ENCODE measurements around the gene GRIN2C.
A peak's percentile ranks its signal among the peaks of the same experiment; 100 is the strongest.
"Not testable (repeated sequence)": the region's sequence is repeated elsewhere in the genome, so short reads cannot be mapped to it uniquely, and the experiment has no call there.

GRIN2C gene

DNA sequence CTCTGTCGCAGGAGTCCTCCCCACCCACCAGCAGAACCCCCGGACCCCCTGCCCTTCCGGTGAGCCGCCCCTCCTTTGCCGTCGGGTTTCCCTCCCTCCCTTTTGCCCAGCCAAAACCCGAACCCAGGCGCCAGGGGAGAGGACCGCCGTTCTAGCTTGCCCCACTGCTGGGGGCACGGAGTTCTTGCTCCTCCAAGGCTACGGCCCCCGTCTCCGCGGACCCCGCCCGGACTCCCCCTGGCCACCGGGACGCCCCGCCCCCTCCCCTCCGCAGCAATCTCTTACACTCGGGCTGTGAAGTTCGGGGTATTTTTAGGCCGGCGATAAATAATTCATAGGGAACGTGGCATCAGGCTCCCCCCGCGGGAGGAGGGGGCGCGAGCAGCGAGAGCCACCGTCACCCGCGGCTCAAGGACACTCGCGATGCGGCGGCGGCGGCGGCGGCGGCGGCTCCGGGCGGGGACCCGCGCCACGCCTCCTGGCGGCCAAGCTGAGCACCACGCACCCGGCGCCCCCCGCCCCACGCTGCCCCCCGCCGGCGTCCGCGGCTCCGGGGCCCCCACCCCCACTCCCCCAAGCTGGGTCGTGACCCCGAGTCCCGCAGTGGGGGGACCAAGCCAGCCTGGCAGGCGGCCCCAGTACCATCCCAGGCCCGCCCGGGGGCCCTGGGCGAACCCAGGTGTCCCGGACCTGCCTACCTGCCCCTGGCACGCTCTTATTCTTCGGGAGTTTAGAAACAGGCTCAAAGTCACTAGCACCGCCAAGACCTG, at the start of gene GRIN2C:
Gene GRIN2C, minus strand, starts transcription at position 427 of the 770 bp plus-strand sequence. CDS start 4,793 bp downstream, outside the sequence.
- no peak for ATAC-seq

DNA sequence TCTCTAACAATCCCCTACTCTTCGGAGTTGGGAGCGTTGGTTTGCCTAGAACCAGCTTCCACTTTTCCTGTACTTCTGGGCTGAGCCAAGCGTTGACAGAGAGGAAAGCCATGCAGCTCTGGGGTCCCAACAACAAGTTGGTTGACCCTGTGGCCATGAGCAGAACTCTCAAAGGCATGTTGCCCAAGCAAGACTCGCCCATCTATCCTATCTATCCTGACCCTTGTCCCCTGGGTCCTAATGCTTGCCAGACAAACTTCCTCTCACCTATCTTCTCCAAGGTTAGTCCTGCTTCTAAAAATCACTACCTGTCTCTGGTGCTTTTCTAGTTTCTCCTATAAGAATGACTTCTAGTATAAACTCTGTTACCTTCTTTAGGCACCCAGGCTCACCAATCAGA, 49.4 kb upstream of the GRIN2C start:
- DNase-seq, ATAC-seq: not testable (repeated sequence)

More for the DNA sequence above, at the start of gene GRIN2C:
- peak; percentile 42 for DNase-seq

DNA sequence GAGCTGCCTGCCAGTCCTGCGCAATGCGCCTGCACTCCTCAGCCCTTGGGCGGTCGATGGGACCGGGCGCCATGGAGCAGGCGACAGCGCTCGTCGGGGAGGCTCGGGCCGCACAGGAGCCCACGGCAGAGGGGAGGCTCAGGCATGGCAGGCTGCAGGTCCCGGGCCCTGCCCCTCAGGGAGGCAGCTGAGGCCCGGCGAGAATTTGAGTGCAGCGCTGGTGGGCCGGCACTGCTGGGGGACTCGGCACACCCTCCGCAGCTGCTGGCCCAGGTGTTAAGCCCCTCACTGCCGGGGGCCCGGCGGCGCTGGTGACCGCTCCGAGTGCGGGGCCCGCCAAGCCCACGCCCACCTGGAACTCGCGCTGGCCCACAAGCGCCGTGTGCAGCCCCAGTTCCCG, 47.3 kb upstream of the GRIN2C start:
- ATAC-seq (no peak), DNase-seq (no peak)

DNA sequence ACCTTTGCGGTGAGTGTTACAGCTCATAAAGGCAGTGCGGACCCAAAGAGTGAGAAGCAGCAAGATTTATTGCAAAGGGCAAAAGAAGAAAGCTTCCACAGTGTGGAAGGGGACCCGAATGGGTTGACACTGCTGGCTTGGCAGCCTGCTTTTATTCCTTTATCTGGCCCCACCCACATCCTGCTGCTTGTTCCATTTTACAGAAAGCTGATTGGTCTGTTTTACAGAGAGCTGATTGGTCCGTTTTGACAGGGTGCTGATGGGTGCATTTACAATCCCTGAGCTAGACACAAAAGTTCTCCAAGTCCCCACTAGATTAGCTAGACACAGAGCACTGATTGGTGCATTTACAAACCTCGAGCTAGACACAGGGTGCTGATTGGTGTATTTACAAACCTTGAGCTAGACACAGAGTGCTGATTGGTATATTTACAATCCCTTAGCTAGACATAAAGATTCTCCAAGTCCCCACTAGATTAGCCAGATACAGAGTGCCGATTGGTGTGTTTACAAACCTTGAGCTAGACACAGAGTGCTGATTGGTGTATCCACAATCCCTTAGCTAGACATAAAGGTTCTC, 46.6 kb upstream of the GRIN2C start:
- DNase-seq, result not testable (repeated sequence)

DNA sequence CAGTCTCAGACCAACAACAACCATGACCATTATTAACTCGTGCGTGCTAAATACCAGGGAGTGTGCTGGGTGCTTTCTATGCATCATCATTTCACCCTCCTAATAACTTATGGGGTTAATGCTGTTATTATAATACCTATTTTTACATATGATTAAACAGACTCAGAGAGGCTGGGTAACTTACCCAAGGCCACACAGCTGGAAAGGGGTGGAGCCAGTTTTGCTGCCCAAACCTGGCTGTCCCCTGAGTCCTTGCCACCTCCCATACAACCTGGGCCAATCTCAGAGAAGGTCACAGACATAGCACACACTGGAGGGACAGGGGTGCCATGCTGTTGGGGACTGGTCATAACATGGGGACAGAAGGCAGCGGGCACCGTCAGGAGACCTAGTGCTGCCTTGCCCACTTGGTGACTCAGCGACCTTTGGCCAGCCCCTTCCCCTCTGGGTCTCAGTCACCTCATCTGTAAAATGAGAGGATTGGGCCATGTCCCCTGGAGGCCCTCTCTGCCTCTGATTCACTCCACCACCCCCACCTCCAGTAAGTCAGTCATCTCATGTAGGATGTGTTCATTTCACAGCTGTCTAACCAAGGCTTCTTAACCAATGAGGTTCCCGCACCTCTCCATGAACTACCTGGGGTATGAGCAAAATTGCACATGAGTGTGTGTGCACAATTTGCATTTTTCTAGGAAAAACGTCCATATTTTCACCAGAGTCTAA, 45.2 kb upstream of the GRIN2C start:
- ATAC-seq (no peak), DNase-seq (no peak)

More for the DNA sequence above, 46.6 kb upstream of the GRIN2C start:
- not testable (repeated sequence) for ATAC-seq

GRCh38 chr17:74903671-74904070, 44.0 kb upstream of the GRIN2C start:
- DNase-seq, result no peak
- no peak for ATAC-seq

DNA sequence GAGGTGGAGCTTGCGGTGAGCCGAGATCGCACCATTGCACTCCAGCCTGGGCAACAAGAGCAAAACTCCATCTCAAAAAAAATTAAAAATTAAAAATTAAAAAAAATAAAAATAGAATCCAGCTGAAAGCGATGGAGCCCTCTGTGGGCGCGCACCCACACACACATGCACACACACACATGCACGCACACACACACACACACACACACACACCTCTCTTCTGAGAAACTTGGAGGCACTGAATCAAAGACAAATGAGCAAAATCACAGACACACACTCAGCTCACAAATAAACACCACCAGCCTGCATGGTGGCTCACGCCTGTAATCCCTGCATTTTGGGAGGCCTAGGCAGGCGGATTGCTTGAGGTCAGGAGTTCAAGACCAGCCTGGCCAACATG, 43.3 kb upstream of the GRIN2C start:
- ATAC-seq (no peak), DNase-seq (no peak)

DNA sequence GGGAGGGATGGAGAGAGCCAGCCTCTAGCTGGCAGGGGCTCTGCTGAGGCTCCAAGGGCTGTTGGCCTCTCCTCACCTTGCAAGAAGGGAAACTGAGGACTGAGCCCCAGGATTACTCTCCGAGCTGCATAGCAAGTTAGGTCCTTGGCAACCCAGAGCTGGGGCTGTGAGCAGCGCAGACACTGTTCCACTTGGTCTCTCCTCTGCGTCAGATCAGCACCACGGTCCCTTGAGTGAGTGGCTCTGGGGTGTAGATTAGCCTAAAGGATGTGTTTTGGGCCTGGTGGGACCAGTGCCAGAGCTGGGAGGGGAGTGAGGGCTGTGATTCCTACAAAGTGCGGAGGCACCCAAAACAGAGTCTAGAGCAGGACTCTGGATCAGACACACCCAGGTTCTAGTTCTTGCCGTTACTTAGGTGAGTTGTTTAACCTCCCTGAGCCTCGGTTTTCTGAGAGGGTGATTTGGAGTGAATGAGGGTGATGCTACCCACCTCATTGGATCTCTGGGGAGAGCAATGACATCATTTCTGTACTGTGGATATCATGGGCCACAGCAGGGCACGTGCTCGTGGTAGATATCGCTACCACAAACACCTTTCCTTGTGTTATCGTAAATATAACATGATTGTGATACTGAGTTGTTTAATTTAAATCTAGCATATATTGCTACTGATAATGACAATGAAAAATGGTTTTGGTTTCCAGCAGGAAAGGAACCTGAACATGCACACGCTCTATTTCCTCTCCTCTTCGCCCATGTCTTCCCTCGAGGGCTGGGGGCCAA, 41.9 kb upstream of the GRIN2C start:
- ATAC-seq (no peak), DNase-seq (no peak)

DNA sequence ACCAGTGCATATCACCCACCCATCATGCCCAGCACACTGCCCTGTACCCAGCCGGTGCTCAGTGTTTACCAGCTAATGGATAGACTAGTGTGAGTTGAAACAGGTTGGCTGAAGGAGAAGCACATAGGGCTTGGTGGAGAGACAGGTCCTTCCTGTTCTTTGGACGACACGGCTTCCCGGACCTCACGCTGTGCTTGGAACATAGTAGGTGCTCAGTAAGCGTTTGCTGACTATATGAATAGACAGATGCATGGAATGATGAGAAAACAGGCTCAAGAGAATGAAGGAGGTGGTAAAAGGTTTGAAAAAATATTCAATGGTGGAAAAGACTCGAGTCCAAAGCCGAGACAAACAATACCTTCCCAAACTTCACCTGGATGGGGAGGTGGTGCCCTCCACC, 40.5 kb upstream of the GRIN2C start:
- ATAC-seq, result no peak
- no peak for DNase-seq

GRCh38 chr17:74898376-74898946, 38.8 kb upstream of the GRIN2C start:
- ATAC-seq (no peak), DNase-seq (no peak)

GRCh38 chr17:74893936-74894671, 34.4 kb upstream of the GRIN2C start:
- no peak for ATAC-seq
- DNase-seq, result no peak

DNA sequence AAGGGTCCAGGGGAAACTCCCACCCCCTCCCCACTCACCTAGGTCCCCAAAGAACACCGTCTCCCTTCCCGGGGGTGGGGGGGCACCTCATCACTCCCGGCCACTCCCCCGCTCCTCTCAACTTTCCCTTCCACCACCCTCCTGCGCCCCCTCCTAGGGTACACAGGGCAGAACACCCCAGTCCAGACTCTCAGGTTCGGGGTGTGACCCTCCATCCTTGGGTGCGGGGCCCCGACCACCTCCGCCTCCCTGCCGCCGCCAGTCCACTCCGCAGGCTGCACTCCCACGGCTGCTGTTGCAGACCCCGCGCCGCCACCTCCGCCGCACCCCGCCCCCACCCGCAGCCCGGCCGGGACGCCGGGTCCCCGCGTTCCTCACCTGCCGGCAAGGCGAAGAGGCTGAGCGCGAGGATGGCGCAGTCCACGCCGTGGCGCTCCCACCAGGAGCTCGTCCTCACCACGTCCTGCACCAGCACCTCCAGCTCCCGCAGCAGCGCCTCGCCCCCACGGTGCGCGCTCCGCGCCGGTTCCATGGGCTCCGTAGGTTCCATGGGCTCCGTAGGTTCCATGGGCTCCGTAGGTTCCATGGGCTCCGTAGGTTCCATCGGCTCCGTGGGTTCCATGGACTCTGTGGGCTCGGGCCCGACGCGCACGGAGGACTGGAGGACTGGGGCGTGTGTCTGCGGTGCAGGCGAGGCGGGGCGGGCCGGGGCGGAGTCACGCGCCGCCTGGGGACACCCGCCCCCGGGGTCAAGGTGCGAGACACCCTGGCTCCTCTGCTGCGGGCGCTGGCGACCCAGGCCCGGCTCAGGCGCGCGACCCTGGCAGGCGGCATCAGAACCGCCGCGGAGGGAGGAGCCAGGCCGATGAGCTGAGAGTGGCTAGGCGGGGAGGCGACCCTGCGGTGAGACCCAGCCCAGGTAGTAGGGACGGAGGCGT, 33.6 kb upstream of the GRIN2C start, which contains the start of gene FADS6:
Gene FADS6, minus strand, starts transcription at position 660 of the 938 bp plus-strand sequence. Its CDS starts 38 bp downstream, at position 622.
- no peak for DNase-seq
- no peak for ATAC-seq

DNA sequence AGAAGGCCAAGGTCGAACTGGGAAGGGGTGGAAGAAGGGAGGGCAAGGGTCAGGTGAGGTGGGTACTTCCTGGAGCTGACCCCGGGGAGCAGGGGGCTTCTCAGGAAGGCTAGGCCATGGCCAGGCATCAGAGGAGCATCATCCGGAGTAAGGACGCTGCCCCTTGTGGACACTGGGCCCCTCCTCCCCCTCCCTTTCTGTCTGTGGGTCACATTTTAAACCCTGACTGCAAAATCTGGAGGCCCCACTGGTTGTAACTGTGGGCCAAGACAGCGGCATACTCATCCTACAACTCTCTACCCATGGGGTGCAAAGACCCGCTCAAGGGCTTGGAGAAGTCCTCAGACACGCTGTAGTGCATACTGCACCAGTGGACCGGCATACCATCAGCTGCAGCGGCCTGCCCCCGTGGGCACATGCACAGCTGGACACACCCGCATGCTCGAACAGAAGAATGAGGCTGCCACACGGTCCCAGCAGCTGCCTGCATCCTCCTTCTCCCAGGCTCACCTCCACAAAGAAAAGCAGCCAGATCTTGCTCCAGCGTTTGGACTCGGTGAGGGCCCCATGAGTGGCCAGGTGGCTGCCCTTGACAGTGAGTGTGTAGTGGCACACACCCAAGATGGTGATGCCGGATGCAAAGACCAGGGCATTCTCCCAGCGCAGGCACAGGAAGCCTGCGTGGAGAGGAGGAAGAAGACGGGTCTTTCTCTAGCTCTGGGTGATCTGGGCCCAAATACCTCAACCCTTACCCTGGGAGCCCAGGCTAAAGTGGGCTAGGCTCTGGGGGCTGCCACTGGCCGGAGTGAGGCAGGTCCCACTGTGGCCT, 32.5 kb upstream of the GRIN2C start:
- peak; percentile 6 for ATAC-seq
- no peak for DNase-seq

DNA sequence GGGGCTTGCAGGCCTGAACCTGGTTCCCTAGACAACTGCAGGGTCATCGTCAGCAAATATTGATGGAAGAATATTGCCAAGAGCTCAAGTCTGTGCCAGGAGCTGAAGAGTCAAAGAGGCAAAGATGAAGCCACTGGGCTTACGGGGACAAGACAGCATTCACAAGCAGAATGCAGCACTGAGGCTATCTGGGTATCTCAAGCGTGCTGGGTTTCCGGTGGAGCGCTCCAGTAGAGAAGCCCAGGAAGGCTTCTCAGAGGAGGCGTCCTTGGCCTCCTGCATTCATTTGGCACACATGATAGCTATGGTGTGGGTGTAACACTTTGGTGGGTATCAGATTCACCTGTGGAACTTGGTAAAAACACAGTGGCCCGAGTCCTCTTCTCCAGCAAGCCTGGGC, 30.9 kb upstream of the GRIN2C start:
- DNase-seq, result no peak
- ATAC-seq, result no peak

- ATAC-seq (no peak), DNase-seq (no peak)
Measured at GRCh38 chr17:74888469-74888868, 28.8 kb upstream of the GRIN2C start.

- no peak for DNase-seq
- ATAC-seq, result no peak
Measured at GRCh38 chr17:74883241-74883745, 23.6 kb upstream of the GRIN2C start.

DNA sequence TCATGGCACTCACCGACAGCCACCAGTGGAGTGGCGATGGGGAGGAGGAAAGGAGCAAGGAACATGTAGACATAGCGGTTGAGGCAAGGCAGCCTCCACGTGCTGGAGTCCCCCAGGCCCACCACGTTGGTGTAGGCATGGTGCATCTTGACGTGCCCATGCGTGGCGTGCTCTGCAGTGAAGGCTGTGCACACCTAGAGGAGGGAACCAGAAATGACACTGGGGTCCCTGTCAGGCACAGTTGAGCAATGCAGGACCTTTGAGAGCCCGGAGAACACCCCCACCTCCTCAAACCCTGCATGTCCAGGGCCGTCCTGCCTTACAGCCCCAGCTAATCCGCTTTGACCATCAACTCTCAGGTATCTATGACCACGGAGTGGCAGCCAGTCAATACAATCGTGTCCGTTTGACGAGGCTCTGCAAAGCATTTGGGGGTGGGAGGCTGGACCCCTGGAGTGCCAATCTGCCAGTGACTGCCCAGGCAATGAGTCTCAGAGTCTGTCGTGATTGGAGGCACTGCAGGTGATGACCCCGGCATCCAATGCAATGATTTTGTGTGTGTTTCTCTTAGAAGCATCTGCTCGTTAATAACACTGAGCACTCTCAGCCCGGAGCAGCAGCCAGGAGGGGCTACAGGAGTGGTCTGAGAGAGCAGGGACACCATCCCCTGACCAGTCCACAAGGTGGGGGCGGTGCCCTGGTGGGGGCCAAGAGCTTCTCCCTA, 23.0 kb upstream of the GRIN2C start:
- no peak for DNase-seq
- ATAC-seq, result no peak

DNA sequence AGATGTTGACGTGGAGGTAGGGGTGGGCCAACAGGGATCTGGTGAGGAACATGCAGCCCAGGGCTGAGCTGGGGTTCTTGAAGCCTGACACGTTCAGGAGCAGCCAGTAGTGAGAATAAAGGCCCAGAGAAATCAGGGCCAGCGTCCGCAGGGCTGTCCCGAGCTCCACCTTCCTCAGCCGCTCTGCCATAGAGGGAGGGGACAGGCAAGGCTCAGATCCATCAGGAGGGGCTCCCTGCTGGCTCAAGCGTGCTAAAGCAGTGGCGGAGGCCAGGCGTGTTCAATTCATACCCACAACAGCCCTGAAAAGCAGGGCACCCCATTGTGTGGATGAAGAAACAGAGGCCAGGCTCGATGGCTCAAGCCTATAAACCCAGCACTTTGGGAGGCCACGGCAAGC, 21.4 kb upstream of the GRIN2C start:
- DNase-seq (no peak), ATAC-seq (no peak)

All from stimulated activated naive CD8-positive, alpha-beta T cell treated with anti-CD3 and anti-CD28 coated beads, Interleukin-15, Interleukin-2, amounts not matched to agents 100 U/mL and 50 U/mL, for 24 hours (primary cell).